CD4-positive, alpha-beta T cell treated with Interleukin-4 for 4 hours (primary cell): ENCODE results near the gene SMC5.
"Not testable (repeated sequence)": the region's sequence is repeated elsewhere in the genome, so short reads cannot be mapped to it uniquely, and the experiment has no call there.

ENCODE experiments used
- DNase-seq: peaks from one replicate; pipeline ENCODE4 v3.0.0-alpha.2; 2020

Gene SMC5

DNA sequence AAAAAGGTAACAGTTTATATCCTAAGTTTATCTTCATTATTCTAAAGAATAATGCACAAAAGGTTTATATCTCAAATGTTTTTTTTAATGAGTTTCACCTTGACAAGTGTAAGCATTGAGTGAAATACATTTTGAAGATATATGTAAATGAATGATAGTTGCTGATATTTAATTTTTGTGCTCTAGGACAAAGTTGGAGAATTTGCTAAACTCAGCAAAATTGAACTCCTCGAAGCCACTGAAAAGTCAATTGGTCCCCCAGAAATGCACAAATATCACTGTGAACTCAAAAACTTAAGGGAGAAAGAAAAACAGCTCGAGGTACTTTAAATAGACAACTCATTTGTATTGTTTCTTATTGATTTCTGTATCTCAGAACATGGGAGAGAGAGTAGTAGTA is 19.5 kb downstream of the SMC5 start:
- DNase-seq = no peak

DNA sequence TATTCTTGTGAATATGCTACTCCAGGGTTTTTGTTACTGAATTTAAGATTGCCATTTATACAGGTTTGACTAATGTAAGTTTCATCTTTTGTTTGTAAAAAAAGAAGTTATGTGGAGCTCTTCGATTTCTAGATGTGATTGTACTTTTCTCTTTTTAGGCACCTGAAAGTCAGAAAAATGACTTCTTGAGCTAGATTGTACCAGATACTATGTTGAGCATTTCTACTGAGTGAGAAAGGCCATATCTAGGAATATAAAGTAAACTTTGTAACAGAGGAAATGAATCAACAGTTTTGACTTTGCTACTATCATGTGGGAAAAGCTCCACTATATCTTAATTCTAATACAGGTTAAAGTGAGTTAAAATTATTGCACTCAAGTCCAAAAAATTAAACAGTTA is 25.1 kb downstream of the SMC5 start:
- no peak for DNase-seq

DNA sequence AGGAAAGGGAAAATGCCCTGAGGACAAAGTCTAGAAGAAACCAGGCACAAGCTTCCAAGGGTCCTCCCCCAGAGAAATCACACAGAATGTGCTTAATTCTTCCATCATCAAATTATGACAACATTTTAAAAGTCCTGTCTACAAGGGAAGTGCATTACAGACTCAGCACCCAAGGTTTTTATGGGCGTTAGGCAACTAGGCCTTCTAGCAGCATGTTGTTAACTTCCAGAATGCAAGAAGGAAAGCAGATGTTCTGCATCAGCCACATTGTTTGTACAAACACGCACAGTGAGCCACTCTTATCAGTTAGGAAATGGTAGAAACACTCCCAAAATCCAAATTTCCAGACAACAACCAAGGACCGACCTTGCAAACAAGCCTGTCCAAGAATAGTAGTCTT is 26.5 kb downstream of the SMC5 start:
- DNase-seq = no peak

DNA sequence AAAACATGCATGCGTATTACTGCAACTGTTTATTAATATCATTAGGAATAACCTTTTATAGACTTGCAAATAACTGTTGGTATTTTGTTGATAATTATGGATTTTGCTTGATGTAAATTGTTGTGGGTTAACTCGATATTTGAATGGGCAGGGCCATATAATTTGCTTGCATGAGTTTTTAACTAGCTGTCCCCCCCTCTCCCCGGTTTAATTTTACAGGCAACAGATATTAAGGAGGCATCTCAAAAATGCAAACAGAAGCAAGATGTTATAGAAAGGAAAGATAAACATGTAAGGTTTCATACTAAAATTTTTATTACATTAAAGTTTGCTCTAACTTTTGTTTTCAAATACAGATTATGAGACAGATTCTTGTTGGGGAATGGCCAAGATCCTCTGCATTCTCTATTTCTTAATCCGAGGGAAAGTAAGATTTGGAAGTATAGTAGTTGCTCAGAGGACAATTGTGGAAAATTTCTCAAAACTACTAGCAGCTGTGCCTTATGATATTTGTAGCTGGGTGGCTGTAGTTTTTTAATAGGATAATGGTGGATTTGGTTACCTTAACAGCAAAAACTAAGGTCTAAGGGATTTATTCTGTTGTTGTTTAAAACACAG is 27.3 kb downstream of the SMC5 start:
- no peak for DNase-seq

DNA sequence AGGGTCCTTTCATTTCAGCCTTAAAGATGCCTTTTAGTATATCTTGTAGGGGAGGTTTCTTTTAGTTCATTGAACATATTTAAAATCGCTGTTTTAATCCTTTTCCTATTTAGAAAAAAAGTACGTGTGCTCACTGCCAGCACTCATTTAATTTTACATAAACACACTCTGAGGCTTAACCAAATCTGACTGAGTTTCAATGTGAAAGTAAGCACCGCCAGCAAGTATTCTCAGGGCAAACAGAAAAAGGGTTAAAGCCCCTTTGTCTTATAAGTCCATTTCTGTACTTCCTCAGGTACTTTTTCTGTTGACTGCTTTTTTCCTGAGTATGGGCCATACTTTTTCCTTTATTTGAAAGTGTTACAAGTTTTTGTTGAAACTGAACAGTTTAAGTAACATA is 31.8 kb downstream of the SMC5 start:
- DNase-seq = no peak

DNA sequence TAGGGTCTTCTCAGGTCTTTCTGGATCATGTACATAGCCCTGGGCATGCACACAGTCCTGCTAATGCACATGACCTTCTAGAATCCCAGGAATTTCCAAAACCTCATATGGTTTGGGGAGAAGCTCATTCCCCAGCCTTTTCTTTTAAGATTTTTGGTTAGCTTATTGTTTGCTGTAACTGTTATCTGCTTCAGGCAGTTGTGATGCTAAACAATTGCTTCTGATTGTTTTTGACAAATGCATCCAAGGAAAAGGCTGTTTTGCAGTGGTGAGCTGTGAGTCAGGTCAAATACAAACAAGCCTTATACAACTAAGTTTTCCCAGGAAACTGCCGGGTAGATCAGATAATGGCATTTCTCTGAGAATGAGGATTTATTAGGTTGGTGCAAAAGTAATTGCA is 32.7 kb downstream of the SMC5 start:
- no peak for DNase-seq

DNA sequence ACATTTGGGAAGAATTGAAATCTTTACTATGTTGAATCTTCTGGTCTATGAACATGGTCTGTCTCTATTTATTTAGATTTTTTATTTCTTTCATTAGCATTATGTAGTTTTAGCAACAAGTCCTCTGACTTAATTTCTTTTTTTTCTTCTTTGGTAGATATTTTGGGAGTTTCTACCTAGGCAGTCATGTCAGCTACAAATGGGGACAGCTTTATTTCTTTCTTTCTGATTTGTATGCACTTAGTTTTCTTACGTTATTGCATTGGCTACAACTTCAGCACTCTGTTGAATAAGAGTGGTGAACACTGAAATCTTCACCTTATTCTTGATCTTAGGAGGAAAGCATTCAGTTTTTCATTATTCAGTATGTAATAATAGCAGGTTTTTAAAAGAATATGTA is 33.5 kb downstream of the SMC5 start:
- no peak for DNase-seq

DNA sequence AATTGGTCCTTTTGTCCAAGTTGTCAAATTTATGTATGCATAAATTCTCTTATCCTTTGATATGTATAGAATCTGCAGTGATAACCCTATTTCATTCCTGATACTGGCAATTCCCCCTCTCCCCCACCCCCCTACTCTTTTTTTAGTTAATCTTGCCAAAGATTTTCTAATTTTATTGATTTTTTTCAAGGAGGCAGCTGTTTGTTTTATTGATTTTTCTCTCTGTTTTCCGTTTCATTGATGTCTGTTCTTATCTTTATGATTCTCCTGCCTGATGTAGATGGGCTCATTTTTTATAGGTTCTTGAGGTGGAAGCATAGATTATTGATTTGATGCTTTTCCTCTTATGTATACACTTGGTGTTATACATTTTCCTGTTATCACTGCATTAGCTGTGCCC is 34.4 kb downstream of the SMC5 start:
- no peak for DNase-seq

DNA sequence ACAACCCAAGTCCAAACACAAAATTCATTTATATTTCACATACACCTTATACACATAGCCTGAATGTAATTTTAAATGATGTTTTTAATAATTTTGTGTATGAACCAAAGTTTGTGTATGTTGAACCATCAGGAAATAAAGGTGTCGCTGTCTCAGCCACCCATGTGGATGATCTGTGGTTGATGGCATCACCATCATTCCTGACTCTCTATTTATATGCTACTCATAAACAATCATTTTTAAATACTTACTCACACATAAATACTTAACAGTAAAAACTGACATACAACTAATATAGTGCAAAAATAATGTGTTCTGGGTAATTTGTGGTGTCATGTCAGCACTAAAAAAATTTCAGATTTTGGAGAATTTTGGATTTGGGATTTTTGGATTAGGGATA is 38.4 kb downstream of the SMC5 start:
- DNase-seq = no peak

DNA sequence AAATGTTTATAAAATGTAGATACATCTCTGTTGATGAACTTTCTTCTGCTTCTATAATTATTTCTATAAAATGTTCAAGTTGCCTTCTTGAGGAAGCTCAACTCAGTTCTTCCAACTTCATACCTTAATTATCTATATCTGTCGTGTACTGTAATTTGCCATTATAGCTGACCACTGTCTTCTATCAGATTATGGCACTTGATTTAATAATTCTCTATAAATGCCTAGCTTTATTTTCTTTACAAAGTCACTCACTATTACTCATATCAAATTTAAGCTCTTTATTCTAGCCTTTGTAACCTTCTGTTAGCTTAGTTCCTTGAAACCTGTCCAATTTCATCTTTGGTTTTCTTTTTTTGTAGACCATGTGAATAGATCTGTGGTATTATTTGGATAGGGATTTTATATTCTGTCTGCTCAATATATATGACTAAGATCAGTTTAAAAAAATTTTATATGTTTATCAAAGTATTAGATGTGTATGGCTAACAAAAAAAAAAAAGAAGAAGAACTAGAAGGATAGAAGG is 39.5 kb downstream of the SMC5 start:
- no peak for DNase-seq

DNA sequence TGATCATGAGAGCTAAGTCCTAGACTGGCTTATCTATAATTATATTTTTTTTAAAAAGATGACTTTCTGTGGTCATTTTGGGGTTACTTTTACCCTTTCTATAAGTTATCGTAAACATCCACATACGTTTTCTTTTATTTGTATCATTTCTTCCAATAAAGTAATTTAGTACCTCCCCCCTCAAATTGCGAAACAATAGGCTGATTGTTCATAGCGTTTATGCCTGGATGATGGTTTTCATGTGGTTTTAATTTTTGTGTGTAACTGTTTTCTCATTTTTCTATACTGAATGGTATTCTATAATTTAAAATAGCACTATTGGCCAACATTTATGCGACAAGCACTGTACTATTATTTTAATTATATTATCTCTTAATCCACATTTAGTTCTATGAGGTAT is 44.5 kb downstream of the SMC5 start:
- no peak for DNase-seq

DNA sequence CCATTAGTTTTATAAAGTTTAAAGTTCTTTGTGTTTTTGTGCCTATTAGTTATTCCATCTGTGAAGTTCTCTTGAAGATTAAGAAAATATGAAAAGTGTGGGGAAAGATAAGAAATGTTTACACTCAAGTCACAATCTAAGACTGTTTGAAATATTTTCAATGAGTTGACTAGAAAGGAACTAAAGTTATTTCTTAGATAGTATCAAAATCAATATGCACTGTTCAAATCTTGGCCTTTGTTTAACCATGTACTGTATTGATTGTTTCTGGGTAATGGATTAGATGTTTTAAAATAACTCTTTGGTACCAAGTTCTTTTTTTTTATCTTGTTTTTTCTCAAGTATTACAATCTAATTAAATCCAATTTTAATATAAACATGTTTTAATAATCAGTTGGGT is 46.0 kb downstream of the SMC5 start:
- no peak for DNase-seq

DNA sequence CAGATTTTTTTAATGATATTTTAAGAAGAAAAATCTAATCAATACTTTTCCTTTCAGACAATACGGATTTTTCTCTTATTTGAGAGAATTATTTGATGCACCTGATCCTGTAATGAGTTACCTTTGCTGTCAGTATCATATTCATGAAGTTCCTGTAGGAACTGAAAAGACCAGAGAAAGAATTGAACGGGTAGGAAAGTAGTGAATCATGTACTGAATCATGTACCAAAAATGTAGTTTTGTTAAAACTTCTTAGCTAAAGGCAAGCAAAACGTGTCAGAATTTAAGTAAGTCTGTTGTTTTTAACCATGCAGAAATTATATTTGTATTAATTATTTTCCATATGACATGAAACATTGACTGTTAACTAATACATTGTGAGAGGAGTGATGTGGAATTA is 56.6 kb downstream of the SMC5 start:
- DNase-seq = no peak

DNA sequence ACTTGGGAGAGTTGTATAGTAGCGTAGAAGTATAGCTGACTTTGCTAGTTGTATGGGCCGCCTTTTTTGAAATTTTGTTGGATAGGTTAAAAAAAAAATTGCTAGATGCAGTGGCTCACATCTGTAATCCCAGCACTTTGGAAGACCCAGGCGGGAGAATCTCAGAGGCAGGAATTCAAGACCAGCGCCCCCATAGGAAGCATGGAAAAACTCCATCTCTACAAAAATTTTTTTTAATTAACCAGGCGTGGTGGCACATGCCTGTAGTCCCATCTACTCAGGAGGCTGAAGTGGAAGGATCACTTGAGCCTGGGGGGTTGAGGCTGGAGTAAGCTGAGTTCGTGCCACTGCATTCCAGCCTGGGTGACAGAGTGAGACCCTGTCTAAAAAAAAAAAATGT is 59.2 kb downstream of the SMC5 start:
- DNase-seq = no peak

DNA sequence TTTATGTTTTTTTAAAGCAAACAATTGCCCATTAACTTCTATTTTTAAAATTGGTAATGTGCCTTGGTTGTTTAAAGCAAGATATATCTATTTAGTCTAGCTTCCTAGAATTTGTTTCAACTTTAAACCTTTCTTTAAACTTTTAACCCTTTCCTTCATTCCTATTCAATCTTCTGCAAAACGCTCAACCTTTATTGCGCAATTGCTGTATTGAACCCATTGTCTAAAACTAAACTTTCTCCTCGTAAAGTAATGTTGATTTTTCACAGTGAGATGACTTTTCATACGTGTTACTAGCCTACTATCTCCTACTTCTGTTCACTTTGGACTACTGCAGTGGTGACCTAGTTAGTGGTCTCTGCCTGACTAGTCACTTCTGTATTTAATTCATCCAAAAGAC is 63.3 kb downstream of the SMC5 start:
- no peak for DNase-seq

DNA sequence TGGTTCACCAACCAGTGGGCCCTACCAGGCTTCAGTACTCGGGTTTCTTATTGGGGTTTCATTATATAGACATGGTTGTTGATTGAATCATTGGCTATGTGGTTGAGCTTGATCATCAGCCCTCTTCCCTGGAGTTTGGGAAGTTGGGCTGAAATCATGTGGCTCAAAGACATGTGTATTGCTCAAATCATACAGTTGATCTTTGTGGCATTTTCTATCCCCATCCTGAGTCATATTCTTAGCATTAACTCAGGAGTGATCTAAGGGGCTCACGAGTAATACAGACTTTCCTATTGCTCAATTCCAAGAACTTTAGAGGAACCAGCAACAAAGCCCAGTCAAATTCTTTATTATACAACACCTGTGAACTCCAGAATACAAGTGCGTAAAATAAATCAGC is 66.2 kb downstream of the SMC5 start:
- DNase-seq = no peak

DNA sequence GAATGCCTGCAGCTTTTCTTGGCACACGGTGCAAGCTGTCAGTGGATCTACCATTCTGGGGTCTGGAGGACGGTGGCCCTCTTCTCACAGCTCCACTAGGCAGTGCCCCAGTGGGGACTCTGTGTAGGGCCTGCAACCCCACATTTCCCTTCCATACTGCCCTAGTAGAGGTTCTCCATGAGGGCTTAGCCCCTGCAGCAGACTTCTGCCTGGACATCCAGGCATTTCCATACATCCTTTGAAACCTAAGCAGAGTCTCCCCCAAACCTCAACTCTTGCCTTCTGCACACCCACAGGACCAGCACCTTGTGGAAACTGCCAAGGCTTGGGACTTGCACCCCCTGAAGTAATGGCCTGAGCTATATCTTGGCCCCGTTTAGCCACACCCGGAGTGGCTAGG is 69.8 kb downstream of the SMC5 start:
- DNase-seq = not testable (repeated sequence)

DNA sequence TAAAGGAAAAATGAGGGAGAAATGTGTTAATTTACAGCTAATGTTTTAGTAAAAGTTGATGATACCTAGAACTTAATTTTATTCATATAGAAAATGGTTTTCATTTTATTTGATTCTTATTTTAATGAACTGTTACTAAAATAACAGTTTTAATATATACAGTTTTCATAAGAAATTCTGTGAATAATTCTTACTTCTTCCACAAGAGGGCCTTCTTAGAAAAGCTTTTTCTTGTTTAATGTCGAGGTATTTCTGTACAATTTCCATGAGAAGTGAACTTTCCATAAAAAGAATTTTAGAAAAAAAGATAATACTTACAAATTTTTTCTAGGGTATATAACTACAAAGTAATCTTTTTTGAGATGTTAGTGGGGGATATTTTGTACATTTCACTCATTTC is 81.8 kb downstream of the SMC5 start:
- DNase-seq = peak; percentile 38

DNA sequence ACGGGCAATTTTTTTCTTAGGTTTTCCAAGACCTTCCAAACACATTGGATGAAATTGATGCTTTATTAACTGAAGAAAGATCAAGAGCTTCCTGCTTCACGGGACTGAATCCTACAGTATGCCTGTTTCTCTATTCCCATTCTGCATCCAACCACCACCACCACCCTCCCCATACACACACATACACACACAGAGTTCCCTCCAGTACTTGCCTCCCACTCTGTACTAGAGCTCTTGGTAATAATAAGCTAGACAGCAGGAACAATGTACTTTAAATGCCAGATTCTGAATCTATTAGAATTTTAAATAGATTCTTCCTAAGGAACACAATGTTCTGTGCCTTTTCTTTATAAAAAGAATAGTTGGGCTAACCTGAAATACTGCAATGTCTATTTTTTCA is 88.3 kb downstream of the SMC5 start:
- no peak for DNase-seq

DNA sequence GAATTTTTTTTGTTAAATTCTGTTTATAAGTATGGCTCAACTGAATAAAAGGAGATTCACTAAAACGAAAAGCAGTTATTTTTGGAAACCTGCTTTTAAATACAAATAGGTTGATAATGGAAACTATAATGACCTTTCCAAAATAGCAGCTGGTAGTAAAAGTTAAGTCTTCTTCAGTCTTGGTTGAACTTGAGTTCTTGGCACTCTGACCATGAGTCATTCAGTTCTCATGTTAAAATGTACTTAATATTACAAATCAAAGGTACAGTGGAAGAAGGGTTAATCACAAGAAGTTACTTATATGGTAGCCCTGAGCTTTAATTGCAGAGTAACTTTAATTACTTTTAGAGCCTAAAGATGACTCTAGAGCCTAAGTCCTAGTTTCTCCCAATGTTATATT is 93.6 kb downstream of the SMC5 start:
- no peak for DNase-seq

DNA sequence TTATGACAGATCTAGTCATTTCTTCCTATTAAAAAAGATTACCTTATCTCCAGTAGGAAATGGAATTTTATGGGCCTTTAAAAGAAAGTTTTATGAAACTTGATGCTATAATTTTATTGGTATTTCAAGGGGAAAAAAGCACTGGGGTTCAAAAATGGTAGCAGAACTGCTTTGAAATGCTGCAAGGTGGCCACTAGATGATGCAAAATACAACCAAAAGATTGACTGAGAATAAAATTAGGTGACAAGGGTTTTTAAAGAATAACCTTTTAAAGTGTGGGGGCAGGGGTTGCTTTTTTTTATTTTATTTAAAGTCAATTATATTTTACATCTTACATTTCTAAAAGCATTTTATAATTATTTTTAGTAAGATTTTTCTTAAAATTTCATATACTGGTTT is 94.0 kb downstream of the SMC5 start:
- peak; percentile 33 for DNase-seq

DNA sequence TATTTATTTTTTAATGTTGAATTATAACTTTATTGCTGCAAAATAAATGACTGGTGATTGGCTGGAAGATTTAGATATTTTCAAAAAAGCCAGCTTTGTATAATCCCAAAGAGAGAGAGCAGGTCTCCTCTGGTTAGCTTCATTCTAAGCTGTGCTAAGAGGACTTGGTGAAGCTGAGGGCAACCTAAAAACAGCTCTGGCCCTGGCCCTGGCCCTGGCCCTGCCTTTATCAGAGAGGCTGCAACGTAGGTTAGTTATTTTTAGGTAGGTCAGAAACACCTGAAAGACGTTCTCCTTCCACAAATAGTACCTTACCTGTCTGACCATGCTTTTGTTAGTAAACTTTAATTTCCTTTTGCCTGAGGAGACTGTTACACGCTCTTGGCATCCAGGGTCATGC is 97.0 kb downstream of the SMC5 start:
- DNase-seq = no peak

DNA sequence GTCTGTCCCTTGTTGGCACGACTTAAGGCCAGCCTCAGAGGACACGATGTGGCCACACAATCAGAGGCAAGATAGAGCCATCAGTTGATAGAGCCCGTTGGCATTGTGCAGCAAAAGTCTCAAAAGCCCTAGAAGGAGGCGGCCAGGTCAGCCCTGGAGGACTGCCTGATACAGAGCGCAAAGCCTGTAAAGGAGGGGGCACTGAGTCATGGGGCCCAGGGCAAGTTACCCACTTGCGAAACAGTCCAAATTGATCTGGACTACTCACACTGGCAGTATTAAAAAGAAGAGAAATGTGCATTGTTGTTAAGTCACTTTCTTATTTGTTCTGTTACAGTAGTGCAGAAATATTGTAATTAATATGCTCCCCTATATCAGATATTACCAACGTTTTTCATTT is 104.2 kb downstream of the SMC5 start:
- DNase-seq = no peak

DNA sequence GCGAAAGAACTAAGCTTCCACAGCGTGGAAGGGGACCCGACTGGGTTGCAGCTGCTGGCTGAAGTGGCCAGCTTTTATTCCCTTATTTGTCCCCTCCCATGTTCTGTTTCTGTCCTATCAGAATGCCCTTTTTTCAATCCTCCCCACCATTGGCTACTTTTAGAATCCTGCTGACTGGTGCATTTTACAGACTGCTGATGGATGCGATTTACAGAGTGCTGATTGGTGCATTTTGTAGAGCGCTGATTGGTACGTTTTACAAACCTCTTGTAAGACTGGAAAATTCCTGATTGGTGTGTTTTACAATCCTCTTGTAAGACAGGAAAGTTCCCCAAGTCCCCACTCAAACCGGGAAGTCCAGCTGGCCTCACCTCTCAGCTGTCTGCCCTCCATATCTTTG is 105.0 kb downstream of the SMC5 start:
- DNase-seq = no peak

DNA sequence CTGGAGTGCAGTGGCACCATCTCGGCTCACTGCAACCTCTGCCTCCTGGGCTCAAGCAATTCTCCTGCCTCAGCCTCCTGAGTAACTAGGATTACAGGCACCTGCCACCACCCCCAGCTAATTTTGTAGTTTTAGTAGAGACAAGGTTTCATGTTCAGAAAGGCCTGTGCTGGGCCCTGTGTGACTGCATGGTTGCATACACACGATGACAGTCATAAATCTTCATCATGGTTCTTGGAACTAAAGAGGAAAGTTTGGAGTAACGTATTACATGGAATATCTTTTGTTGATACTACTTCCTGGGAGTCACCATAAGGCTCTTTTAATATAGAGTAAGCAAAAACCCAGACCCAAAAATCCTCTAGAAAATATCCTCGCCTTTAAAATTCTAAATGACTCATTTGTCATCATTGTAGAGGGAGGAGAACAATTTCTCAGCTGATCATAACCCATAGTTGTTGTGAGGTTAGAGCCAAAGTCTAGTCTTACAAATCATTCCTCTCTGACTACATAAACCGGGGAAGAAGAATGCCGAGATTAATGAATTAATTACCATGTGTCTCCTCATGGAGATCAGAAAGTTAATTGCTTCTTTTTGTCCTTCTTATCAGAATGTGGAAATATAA is 108.6 kb downstream of the SMC5 start:
- DNase-seq = no peak
